ENCODE measurements around the gene SSBP3.

Gene SSBP3

GRCh38 chr1:54282101-54282847 is 123.9 kb downstream of the SSBP3 start:
- no peaks in the 10 kb centered on the region for H4K20me1 ChIP-seq (ENCODE audit: low read depth, low read length)
- H3K9ac ChIP-seq (ENCODE audit: low read length) = no peak overlapping the region
- no peak overlapping the region for H3K27ac ChIP-seq (ENCODE audit: low read depth, low read length)
- H3K36me3 ChIP-seq (ENCODE audit: low read length) = no peaks in the 10 kb centered on the region
- H3K4me2 ChIP-seq (ENCODE audit: low read depth, low read length, poor library complexity, severe bottlenecking) = no peak overlapping the region
- TF ChIP-seq CTCF (IDR thresholded peaks at IDR 0.05; ENCODE audit: insufficient read depth, low read length, poor library complexity, severe bottlenecking) (no peak), EZH2phosphoT487 (conservative IDR thresholded peaks at IDR 0.05; ENCODE audit: low read length) (no peak)
- no peaks in the 10 kb centered on the region for H3K79me2 ChIP-seq (ENCODE audit: insufficient read depth, low read length)
- no peaks in the 10 kb centered on the region for H3F3A ChIP-seq (ENCODE audit: insufficient read depth)
- no peaks in the 10 kb centered on the region for H3K9me2 ChIP-seq (replicated peaks; ENCODE audit: insufficient read depth, low read length)
- no peaks in the 10 kb centered on the region for H3K9me3 ChIP-seq (ENCODE audit: insufficient read depth, low read length)
- H2AFZ ChIP-seq (ENCODE audit: low read depth, low read length, severe bottlenecking) = no peak overlapping the region
- no peak overlapping the region for H3K4me3 ChIP-seq (ENCODE audit: insufficient read depth, low read length, poor library complexity, severe bottlenecking)
- no peaks in the 10 kb centered on the region for H3K27me3 ChIP-seq (ENCODE audit: low read length)

DNA sequence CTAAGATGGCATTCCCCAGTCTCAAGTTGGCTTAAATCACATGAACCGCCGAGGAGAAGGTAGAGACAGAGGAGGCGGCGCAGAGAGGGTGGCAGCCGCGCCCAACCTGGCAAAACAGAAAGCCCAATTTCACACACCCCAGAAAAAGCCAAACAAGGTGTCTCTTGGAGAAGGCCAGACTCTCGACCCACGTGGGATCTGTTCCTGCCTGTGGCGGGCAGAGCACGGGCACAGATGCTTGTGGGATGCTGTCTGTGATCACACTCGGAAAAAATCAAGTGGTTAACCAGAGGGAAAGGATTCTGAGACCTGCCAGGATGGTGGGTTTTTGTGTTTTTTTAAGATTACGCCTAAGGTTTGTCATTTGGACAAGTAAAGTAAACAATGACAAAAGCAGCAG is 125.5 kb downstream of the SSBP3 start:
- H3K9me3 ChIP-seq (ENCODE audit: insufficient read depth, low read length) = no peaks in the 10 kb centered on the region
- H3K9ac ChIP-seq (ENCODE audit: low read length) = no peak overlapping the region
- H3F3A ChIP-seq (ENCODE audit: insufficient read depth) = no peaks in the 10 kb centered on the region
- H3K9me2 ChIP-seq (replicated peaks; ENCODE audit: insufficient read depth, low read length) = no peaks in the 10 kb centered on the region
- no peaks in the 10 kb centered on the region for H3K79me2 ChIP-seq (ENCODE audit: insufficient read depth, low read length)
- H3K4me3 ChIP-seq (ENCODE audit: insufficient read depth, low read length, poor library complexity, severe bottlenecking) = no peak overlapping the region
- no peak overlapping the region for H3K4me2 ChIP-seq (ENCODE audit: low read depth, low read length, poor library complexity, severe bottlenecking)
- TF ChIP-seq EZH2phosphoT487 (conservative IDR thresholded peaks at IDR 0.05; ENCODE audit: low read length) (no peak), CTCF (IDR thresholded peaks at IDR 0.05; ENCODE audit: insufficient read depth, low read length, poor library complexity, severe bottlenecking) (no peak)
- H3K27ac ChIP-seq (ENCODE audit: low read depth, low read length) = no peak overlapping the region
- H4K20me1 ChIP-seq (ENCODE audit: low read depth, low read length) = no peaks in the 10 kb centered on the region
- H3K36me3 ChIP-seq (ENCODE audit: low read length) = no peaks in the 10 kb centered on the region
- no peaks in the 10 kb centered on the region for H3K27me3 ChIP-seq (ENCODE audit: low read length)
- H2AFZ ChIP-seq (ENCODE audit: low read depth, low read length, severe bottlenecking) = no peak overlapping the region

- no peaks in the 10 kb centered on the region for H3K9me2 ChIP-seq (replicated peaks; ENCODE audit: insufficient read depth, low read length)
- no peak overlapping the region for H3K4me2 ChIP-seq (ENCODE audit: low read depth, low read length, poor library complexity, severe bottlenecking)
- no peak overlapping the region for H3K9ac ChIP-seq (ENCODE audit: low read length)
- no peaks in the 10 kb centered on the region for H4K20me1 ChIP-seq (ENCODE audit: low read depth, low read length)
- no peak overlapping the region for H2AFZ ChIP-seq (ENCODE audit: low read depth, low read length, severe bottlenecking)
- no peaks in the 10 kb centered on the region for H3F3A ChIP-seq (ENCODE audit: insufficient read depth)
- no peaks in the 10 kb centered on the region for H3K79me2 ChIP-seq (ENCODE audit: insufficient read depth, low read length)
- no peak overlapping the region for H3K4me3 ChIP-seq (ENCODE audit: insufficient read depth, low read length, poor library complexity, severe bottlenecking)
- H3K27me3 ChIP-seq (ENCODE audit: low read length) = no peaks in the 10 kb centered on the region
- H3K36me3 ChIP-seq (ENCODE audit: low read length) = no peaks in the 10 kb centered on the region
- H3K9me3 ChIP-seq (ENCODE audit: insufficient read depth, low read length) = no peaks in the 10 kb centered on the region
- no peak overlapping the region for H3K27ac ChIP-seq (ENCODE audit: low read depth, low read length)
- TF ChIP-seq EZH2phosphoT487 (conservative IDR thresholded peaks at IDR 0.05; ENCODE audit: low read length) (no peak), CTCF (IDR thresholded peaks at IDR 0.05; ENCODE audit: insufficient read depth, low read length, poor library complexity, severe bottlenecking) (no peak)
These were observed 126.7 kb downstream of the SSBP3 start for GRCh38 chr1:54279457-54279856.
